ENCODE results near the gene CACNA2D2. TPM values are rescaled to one million over a fixed set of nuclear protein-coding genes. Genes with fewer than 3 reads are reported as not detected.

Gene CACNA2D2
- total and polyA plus RNA-seq, 12 donors: 0.09 to 2.0 (median 0.60) TPM

- H3K4me3 ChIP-seq: peak overlapping the region in 1 of 4 donors; percentile 75
These were observed 147.4 kb downstream of the CACNA2D2 start for GRCh38 chr3:50355829-50356552.

DNA sequence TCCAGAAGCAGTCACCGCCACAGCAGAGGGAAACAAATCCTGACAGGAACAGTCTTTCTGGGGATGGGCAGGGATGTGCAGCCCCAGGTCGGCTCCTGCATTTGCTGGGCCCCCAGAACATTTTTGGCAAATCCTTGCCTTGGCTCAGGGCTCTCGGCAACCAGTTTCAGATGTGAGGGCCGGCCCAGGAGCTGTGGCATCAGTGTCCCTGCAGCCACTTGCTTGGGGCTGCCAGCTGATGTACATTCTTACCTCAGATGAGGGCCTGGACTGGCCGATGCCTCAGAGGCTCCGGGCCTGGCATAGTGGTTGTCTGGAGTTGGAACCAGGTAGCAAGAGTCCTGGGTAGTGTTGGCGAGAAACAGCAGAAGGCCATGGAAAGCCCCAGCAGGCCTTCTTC, 148.6 kb downstream of the CACNA2D2 start:
- no peak for DNase-seq
- 84 to 91% (median 88%) methylated on average over 3 to 7 of the region's 7 CpGs for WGBS, 4 donors
- intact Hi-C loops (cut with DNase I): no loop called here
- no peak overlapping the region for H3K4me3 ChIP-seq
- H3K27me3 ChIP-seq: no peaks in the 10 kb centered on the region
- H3K9me3 ChIP-seq (replicated peaks in 1 of 3): no peaks in the 10 kb centered on the region
- TF ChIP-seq, protein P1, sequence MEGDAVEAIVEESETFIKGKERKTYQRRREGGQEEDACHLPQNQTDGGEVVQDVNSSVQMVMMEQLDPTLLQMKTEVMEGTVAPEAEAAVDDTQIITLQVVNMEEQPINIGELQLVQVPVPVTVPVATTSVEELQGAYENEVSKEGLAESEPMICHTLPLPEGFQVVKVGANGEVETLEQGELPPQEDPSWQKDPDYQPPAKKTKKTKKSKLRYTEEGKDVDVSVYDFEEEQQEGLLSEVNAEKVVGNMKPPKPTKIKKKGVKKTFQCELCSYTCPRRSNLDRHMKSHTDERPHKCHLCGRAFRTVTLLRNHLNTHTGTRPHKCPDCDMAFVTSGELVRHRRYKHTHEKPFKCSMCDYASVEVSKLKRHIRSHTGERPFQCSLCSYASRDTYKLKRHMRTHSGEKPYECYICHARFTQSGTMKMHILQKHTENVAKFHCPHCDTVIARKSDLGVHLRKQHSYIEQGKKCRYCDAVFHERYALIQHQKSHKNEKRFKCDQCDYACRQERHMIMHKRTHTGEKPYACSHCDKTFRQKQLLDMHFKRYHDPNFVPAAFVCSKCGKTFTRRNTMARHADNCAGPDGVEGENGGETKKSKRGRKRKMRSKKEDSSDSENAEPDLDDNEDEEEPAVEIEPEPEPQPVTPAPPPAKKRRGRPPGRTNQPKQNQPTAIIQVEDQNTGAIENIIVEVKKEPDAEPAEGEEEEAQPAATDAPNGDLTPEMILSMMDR (IDR thresholded peaks at IDR 0.05): no peak
- no peak for TF ChIP-seq POLR2A (IDR thresholded peaks at IDR 0.05)
- H3K4me1 ChIP-seq (replicated peaks in 1 of 2): peaks cover 48 to 56% of the 10 kb centered on the region in 2 donors
- peaks cover 0 to 29% of the 10 kb centered on the region in 2 donors for H3K36me3 ChIP-seq (replicated peaks in 1 of 2)
- H3K27ac ChIP-seq: no peak overlapping the region

More at GRCh38 chr3:50355829-50356552, 147.4 kb downstream of the CACNA2D2 start:
- Histone ChIP-seq H3K4me1 (replicated peaks in 1 of 2) (peaks cover 41 to 51% of the 10 kb centered on the region in 2 donors), H3K27ac (peak overlapping the region in 1 of 5 donors; percentile 53), H3K27me3 (no peaks in the 10 kb centered on the region), H3K9me3 (replicated peaks in 1 of 3) (no peaks in the 10 kb centered on the region), H3K36me3 (replicated peaks in 1 of 2) (peaks cover 0 to 29% of the 10 kb centered on the region in 2 donors)
- intact Hi-C loops (cut with DNase I): no loop called here
- DNase-seq: no peak
- TF ChIP-seq, protein P1 (IDR thresholded peaks at IDR 0.05): no peak
- TF ChIP-seq POLR2A (IDR thresholded peaks at IDR 0.05): no peak
- 50 to 66% (median 63%) methylated on average over 2 to 5 of the region's 5 CpGs for WGBS, 4 donors

GRCh38 chr3:50354186-50354764, 149.2 kb downstream of the CACNA2D2 start:
- Histone ChIP-seq H3K27me3 (no peaks in the 10 kb centered on the region), H3K36me3 (replicated peaks in 1 of 2) (peaks cover 0 to 29% of the 10 kb centered on the region in 2 donors), H3K9me3 (replicated peaks in 1 of 3) (no peaks in the 10 kb centered on the region), H3K27ac (no peak overlapping the region), H3K4me3 (no peak overlapping the region), H3K4me1 (replicated peaks in 1 of 2) (peaks cover 51 to 60% of the 10 kb centered on the region in 2 donors)
- intact Hi-C loops (cut with DNase I): no loop called here
- TF ChIP-seq, protein P1 (IDR thresholded peaks at IDR 0.05): no peak
- TF ChIP-seq POLR2A (IDR thresholded peaks at IDR 0.05): no peak
- no peak for DNase-seq
- 72 to 83% (median 79%) methylated on average over 4 to 5 of the region's 5 CpGs for WGBS, 4 donors

- Histone ChIP-seq H3K36me3 (replicated peaks in 1 of 2) (peaks cover 0 to 34% of the 10 kb centered on the region in 2 donors), H3K27ac (no peak overlapping the region), H3K27me3 (no peaks in the 10 kb centered on the region), H3K4me1 (replicated peaks in 1 of 2) (peaks cover 46 to 60% of the 10 kb centered on the region in 2 donors), H3K4me3 (no peak overlapping the region), H3K9me3 (replicated peaks in 1 of 3) (no peaks in the 10 kb centered on the region)
- intact Hi-C loops (cut with DNase I): no loop called here
- TF ChIP-seq POLR2A (IDR thresholded peaks at IDR 0.05): no peak
- TF ChIP-seq, protein P1 (IDR thresholded peaks at IDR 0.05): no peak
- WGBS, 4 donors: 77 to 93% (median 82%) methylated on average over 5 to 12 of the region's 12 CpGs
- DNase-seq: no peak
These were observed 150.0 kb downstream of the CACNA2D2 start for GRCh38 chr3:50353245-50354004.

Data from adrenal gland (tissue), 12 donors.